Ascending aorta (tissue), 2 donors: Measurements from ENCODE around the gene KCP. TPM values are rescaled to one million over a fixed set of nuclear protein-coding genes. Genes with fewer than 3 reads are reported as not detected.

Source experiments
- DNase-seq, 2 donors: peaks; one replicate each; pipeline ENCODE4 v3.0.0-alpha.2; 2019; ENCODE audit warnings: low spot score in 2 of 2
- H3K27ac ChIP-seq, 2 donors: fragments of 200-600 bp; sonication (generic); one replicate each; pipeline ENCODE4 v1.5.1; 2016 to 2017; ENCODE audit warnings: mild to moderate bottlenecking in 1 of 2
- H3K27me3 ChIP-seq: fragments of 200-600 bp; sonication (generic); one replicate; pipeline ENCODE4 v1.5.1; 2017
- H3K36me3 ChIP-seq, 2 donors: fragments of 200-600 bp; sonication (generic); one replicate each; pipeline ENCODE4 v1.5.1; 2016
- H3K4me1 ChIP-seq, 2 donors: fragments of 200-600 bp; sonication (generic); one replicate each; pipeline ENCODE4 v1.5.1; 2016 to 2017; ENCODE audit warnings: mild to moderate bottlenecking in 1 of 2
- H3K4me3 ChIP-seq, 2 donors: fragments of 200-600 bp; sonication (generic); one replicate each; pipeline ENCODE4 v1.5.1; 2016 to 2017; ENCODE audit warnings: mild to moderate bottlenecking in 1 of 2
- H3K9me3 ChIP-seq, 2 donors: fragments of 200-600 bp; sonication (generic); one replicate each; pipeline ENCODE4 v1.5.1; 2016
- CTCF ChIP-seq, 3 experiments: fragments of 200-600 bp in 2 of 3; fragments of 450-650 bp in 1 of 3; sonication (generic) in 2 of 3; IDR thresholded peaks; one replicate each; pipeline ENCODE4 v1.5.1; 2016 to 2019; ENCODE audit warnings: antibody characterized with exemption in 3 of 3, mild to moderate bottlenecking in 1 of 3, moderate library complexity in 1 of 3
- intact Hi-C: fragments of 100-400 bp; cut with DNase I; formaldehyde crosslinking; loops from one replicate; pipeline ENCODE4 v1.15.1; 2023
- total RNA-seq: library from RNA; depleted of rRNA; stranded (reverse); fragments of >200 nt; gene quantifications from one replicate; pipeline ENCODE4 v1.1.0, GENCODE V29; 2016

KCP gene
- total RNA-seq, 1 donor from 2014 or later: 1.2 TPM

- H3K9me3 ChIP-seq: no peaks in the 10 kb centered on the region
- peaks cover 14 to 16% of the 10 kb centered on the region in 2 donors for H3K4me1 ChIP-seq
- H3K36me3 ChIP-seq: peaks cover 7 to 10% of the 10 kb centered on the region in 2 donors
- TF ChIP-seq CTCF (IDR thresholded peaks at IDR 0.05): no peak
- DNase-seq: no peak
- H3K27ac ChIP-seq: no peak overlapping the region
- H3K4me3 ChIP-seq: peak overlapping the region; percentile 48 to 85
- intact Hi-C loops: no loop called here
- H3K27me3 ChIP-seq: no peaks in the 10 kb centered on the region
Observed at GRCh38 chr7:128868624-128869137, 41.8 kb downstream of the KCP start.

DNA sequence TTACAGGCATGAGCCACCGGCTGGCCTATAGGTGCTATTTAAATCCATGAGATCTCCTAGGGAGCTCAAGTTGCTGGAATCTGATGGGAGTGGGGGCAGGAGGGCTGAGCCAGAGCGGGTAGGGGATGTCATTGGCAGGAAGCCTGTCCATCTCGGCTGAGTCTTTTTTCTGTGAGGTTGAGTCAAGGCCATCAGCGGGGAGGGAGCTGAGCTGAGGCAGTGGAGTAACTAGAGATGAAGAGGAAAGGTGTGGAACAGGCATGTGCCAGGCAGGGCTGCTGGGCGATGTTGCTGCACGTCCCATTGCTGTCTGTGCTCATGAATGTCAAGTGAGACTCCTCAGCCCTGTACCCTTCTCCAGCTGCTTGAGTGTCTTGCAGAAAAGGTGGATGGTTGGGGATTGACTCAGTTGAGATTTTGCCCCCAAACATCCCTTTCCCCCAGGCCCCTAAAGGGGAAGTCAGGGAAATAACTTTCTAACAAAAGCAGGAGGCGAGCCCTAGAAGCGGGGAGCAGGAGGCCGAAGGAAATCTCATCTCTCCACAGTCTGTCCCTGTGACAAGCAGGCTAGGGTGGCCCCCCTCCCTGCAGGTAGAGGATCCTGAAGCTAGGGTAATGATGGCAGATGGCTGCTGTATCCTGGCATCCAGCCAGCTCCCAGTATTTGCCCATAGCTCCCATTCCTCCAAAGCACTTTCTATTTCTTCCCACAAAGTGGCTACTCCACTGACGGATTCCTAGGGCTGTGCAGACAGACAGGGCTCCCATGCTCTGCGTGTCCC is 42.5 kb downstream of the KCP start:
- Histone ChIP-seq H3K27ac (no peak overlapping the region), H3K4me1 (peaks cover 17 to 20% of the 10 kb centered on the region in 2 donors), H3K36me3 (peaks cover 7 to 10% of the 10 kb centered on the region in 2 donors), H3K4me3 (no peak overlapping the region), H3K9me3 (no peaks in the 10 kb centered on the region), H3K27me3 (no peaks in the 10 kb centered on the region)
- no peak for DNase-seq
- no peak for TF ChIP-seq CTCF (IDR thresholded peaks at IDR 0.05)
- intact Hi-C loops: no loop called here

DNA sequence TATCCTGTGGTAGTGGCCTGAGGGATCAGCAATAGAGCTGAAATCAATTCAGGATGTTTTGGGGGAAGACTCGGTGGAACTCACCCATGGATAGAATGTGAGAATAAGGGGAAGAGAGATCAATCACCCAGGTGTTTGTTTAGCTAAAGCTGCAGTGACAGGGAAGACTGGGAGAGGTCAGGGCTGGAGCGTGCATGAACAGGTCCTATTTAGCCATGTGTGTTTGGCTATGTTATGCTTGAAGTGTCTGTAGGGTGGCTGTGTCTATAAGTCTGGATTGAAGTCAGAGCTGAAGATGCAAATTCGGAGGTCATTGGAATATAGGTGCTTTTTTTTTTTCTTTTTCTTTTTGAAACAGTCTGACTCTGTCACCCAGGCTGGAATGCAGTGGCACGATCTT is 43.3 kb downstream of the KCP start:
- Histone ChIP-seq H3K4me1 (peaks cover 17 to 22% of the 10 kb centered on the region in 2 donors), H3K9me3 (no peaks in the 10 kb centered on the region), H3K27ac (no peak overlapping the region), H3K4me3 (no peak overlapping the region), H3K27me3 (no peaks in the 10 kb centered on the region), H3K36me3 (peaks cover 7 to 10% of the 10 kb centered on the region in 2 donors)
- no peak for DNase-seq
- intact Hi-C loops: no loop called here
- TF ChIP-seq CTCF (IDR thresholded peaks at IDR 0.05): no peak

DNA sequence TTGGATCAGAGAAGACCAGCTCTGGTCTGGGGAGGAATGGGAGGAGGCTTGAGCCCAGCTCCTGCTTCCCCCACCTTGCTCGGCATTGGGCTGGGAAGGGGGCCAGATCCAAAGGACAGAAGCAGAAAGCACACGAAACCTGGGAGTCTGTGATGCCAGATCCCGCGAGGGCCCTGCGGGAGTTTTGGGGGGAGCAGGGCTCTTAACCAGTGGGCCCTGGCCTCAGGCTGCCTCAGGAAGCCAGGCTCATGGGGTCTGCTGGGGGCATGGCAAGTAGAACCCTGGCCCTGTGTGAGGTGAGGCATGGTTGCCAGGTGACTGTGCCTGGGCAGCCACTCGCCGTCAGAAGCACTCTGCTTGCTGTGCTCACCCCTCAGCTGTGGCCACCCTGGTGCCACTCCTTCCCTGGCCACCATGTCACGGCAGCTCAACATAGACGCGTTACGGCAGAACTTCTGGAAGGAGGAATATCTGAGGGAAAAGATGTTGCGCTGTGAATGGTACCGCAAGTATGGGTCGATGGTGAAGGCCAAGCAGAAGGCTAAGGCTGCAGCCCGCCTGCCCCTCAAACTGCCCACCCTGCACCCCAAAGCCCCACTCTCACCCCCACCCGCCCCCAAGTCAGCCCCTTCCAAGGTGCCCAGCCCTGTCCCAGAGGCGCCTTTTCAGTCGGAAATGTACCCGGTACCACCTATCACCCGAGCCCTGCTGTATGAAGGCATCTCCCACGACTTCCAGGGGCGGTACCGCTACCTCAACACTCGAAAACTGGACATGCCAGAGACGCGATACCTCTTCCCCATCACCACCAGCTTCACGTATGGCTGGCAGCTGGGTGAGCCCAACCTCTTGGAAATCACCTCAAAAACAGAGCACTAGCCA is 44.3 kb downstream of the KCP start:
- no peaks in the 10 kb centered on the region for H3K27me3 ChIP-seq
- H3K27ac ChIP-seq: no peak overlapping the region
- peaks cover 17 to 24% of the 10 kb centered on the region in 2 donors for H3K4me1 ChIP-seq
- TF ChIP-seq CTCF (IDR thresholded peaks at IDR 0.05): no peak
- intact Hi-C loops: no loop called here
- H3K36me3 ChIP-seq: peaks cover 7 to 10% of the 10 kb centered on the region in 2 donors
- H3K9me3 ChIP-seq: no peaks in the 10 kb centered on the region
- no peak for DNase-seq
- no peak overlapping the region for H3K4me3 ChIP-seq

DNA sequence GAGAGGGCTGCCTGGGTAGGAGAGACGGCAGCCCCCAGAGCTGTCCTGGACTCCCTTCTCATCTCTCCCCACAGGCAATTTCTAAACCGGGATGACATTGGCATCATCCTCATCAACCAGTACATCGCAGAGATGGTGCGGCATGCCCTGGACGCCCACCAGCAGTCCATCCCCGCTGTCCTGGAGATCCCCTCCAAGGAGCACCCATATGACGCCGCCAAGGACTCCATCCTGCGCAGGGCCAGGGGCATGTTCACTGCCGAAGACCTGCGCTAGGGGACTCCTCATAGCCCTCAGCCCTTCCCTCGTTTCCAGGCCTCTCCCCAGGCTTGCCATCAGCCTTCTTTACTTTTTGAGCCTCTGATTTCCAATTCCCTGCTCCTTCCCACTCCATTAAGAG is 45.2 kb downstream of the KCP start:
- intact Hi-C loops: no loop called here

More for the DNA sequence above, 45.2 kb downstream of the KCP start:
- DNase-seq: no peak
- H3K4me1 ChIP-seq: peaks cover 17 to 26% of the 10 kb centered on the region in 2 donors
- no peaks in the 10 kb centered on the region for H3K27me3 ChIP-seq
- H3K36me3 ChIP-seq: peaks cover 7 to 10% of the 10 kb centered on the region in 2 donors
- no peak for TF ChIP-seq CTCF (IDR thresholded peaks at IDR 0.05)
- H3K9me3 ChIP-seq: no peaks in the 10 kb centered on the region
- no peak overlapping the region for H3K27ac ChIP-seq
- no peak overlapping the region for H3K4me3 ChIP-seq
